H1 (cell line): ENCODE data around the gene LYPD4. TPM values are rescaled to one million over a fixed set of nuclear protein-coding genes. Genes with fewer than 3 reads are reported as not detected.

Source experiments
- CTCF ChIA-PET: fragments of 300-600 bp; sonication (Branson Sonifier 250); formaldehyde crosslinking; loops from one replicate; lab custom pipeline; 2021; ENCODE audit not compliant: partially characterized antibody; lab: Charles Lee
- POLR2A ChIA-PET: fragments of 300-600 bp; sonication (Branson Sonifier 250); formaldehyde crosslinking; loops from one replicate; lab custom pipeline; 2021; ENCODE audit warnings: inconsistent platforms; ENCODE audit not compliant: partially characterized antibody; lab: Charles Lee
- DNase-seq, 2 experiments: peaks; one replicate each; pipeline versions ENCODE4 v3.0.0 to v3.0.0-alpha.2; 2010 to 2022; ENCODE audit warnings: low spot score in 2 of 2, low read depth in 1 of 2, mixed read lengths in 1 of 2
- FAIRE-seq: peaks from 2 replicates; lab custom pipeline; 2011; peaks lifted over from hg19 to GRCh38; lab: Jason Lieb, UNC
- H2AFZ ChIP-seq: 2 replicates; pipeline ENCODE4 v1.8.1; 2012; ENCODE audit warnings: low read length, inconsistent platforms
- H2AK5ac ChIP-seq: 2 replicates; pipeline ENCODE4 v1.6.1; 2013; ENCODE audit warnings: low read depth, low read length
- H2BK120ac ChIP-seq: replicated peaks from 2 replicates; pipeline ENCODE3; 2013; ENCODE audit warnings: low read depth, low read length, inconsistent platforms
- H2BK12ac ChIP-seq: 2 replicates; pipeline ENCODE4 v1.6.1; 2013; ENCODE audit warnings: low read depth, low read length
- H2BK15ac ChIP-seq: 2 replicates; pipeline ENCODE4 v1.6.1; 2013; ENCODE audit warnings: low read length
- H2BK20ac ChIP-seq: 2 replicates; pipeline ENCODE4 v1.6.1; 2013; ENCODE audit warnings: low read length
- H2BK5ac ChIP-seq: 2 replicates; pipeline ENCODE4 v1.6.1; 2013; ENCODE audit warnings: low read depth, low read length
- H3K14ac ChIP-seq: 2 replicates; pipeline ENCODE4 v1.6.1; 2013; ENCODE audit warnings: inconsistent platforms; ENCODE audit not compliant: insufficient read length
- H3K18ac ChIP-seq: 2 replicates; pipeline ENCODE4 v1.6.1; 2013; ENCODE audit warnings: low read length; ENCODE audit errors: extremely low read depth
- H3K23ac ChIP-seq: 2 replicates; pipeline ENCODE4 v1.6.1; 2013; ENCODE audit warnings: inconsistent platforms; ENCODE audit not compliant: insufficient read length
- H3K23me2 ChIP-seq: 2 replicates; pipeline ENCODE4 v1.6.1; 2013; ENCODE audit warnings: low read depth, low read length
- H3K27ac ChIP-seq: 2 replicates; pipeline ENCODE4 v1.6.1; 2011; ENCODE audit warnings: low read depth, low read length, inconsistent platforms
- H3K27me3 ChIP-seq, 4 experiments: replicated peaks in 1 of 4; 1 replicate in 1 of 4; 2 replicates in 3 of 4; pipeline versions ENCODE4 v1.6.1 to v1.8.1; 2011 to 2013; ENCODE audit warnings: low read length in 3 of 4, mild to moderate bottlenecking in 3 of 4, inconsistent platforms in 2 of 4, mixed read lengths in 2 of 4, moderate library complexity in 1 of 4; ENCODE audit not compliant: control insufficient read depth in 3 of 4, insufficient read depth in 3 of 4; ENCODE audit errors: extremely low read depth in 1 of 4
- H3K36me3 ChIP-seq, 4 experiments: 2 replicates each; pipeline versions ENCODE4 v1.6.1 to v1.8.1; 2011 to 2013; ENCODE audit warnings: mild to moderate bottlenecking in 4 of 4, low read length in 3 of 4, moderate library complexity in 2 of 4, control low read depth in 1 of 4, inconsistent platforms in 1 of 4; ENCODE audit not compliant: insufficient read depth in 4 of 4, control insufficient read depth in 2 of 4
- H3K4ac ChIP-seq: replicated peaks from 2 replicates; pipeline ENCODE3; 2013; ENCODE audit warnings: low read length, low read depth, mixed read lengths, inconsistent platforms; ENCODE audit not compliant: insufficient read length
- H3K4me1 ChIP-seq, 4 experiments: replicated peaks in 1 of 4; 1 replicate in 1 of 4; 2 replicates in 3 of 4; pipeline versions ENCODE4 v1.6.1 to v1.8.1; 2011 to 2013; ENCODE audit warnings: low read length in 3 of 4, inconsistent platforms in 2 of 4, mixed read lengths in 1 of 4; ENCODE audit not compliant: insufficient read depth in 4 of 4, control insufficient read depth in 3 of 4
- H3K4me2 ChIP-seq, 2 experiments: 2 replicates each; pipeline versions ENCODE4 v1.6.1 to v1.8.1; 2011 to 2013; ENCODE audit warnings: low read depth in 2 of 2, low read length in 2 of 2, control low read depth in 1 of 2, inconsistent platforms in 1 of 2, mild to moderate bottlenecking in 1 of 2; ENCODE audit not compliant: insufficient read depth in 1 of 2
- H3K4me3 ChIP-seq, 4 experiments: fragments of 200-600, 300-600 bp in 1 of 4; sonication (generic), shearing (Covaris generic), sonication (Bioruptor Twin) in 1 of 4; 2 replicates each; pipeline versions ENCODE4 v1.5.1 to v1.8.1; 2011 to 2016; ENCODE audit warnings: low read length in 4 of 4, low read depth in 3 of 4, control low read depth in 2 of 4, inconsistent platforms in 2 of 4, mild to moderate bottlenecking in 2 of 4, mixed read lengths in 1 of 4, moderate library complexity in 1 of 4; ENCODE audit not compliant: insufficient read depth in 2 of 4; ENCODE audit errors: extremely low read depth in 1 of 4
- H3K56ac ChIP-seq: replicated peaks from 2 replicates; pipeline ENCODE3; 2013; ENCODE audit warnings: low read depth, mild to moderate bottlenecking, mixed read lengths, low read length, inconsistent platforms; ENCODE audit not compliant: insufficient read length
- H3K79me1 ChIP-seq: 2 replicates; pipeline ENCODE4 v1.6.1; 2013; ENCODE audit warnings: low read depth, low read length, control low read depth
- H3K79me2 ChIP-seq, 2 experiments: 2 replicates each; pipeline versions ENCODE4 v1.6.1 to v1.8.1; 2012 to 2013; ENCODE audit warnings: low read length in 2 of 2, mild to moderate bottlenecking in 2 of 2, inconsistent platforms in 1 of 2; ENCODE audit not compliant: insufficient read depth in 2 of 2, control insufficient read depth in 1 of 2
- H3K9ac ChIP-seq, 4 experiments: replicated peaks in 1 of 4; 1 replicate in 1 of 4; 2 replicates in 3 of 4; pipeline versions ENCODE4 v1.6.1 to v1.8.1; 2011 to 2013; ENCODE audit warnings: low read depth in 3 of 4, low read length in 3 of 4, control low read depth in 2 of 4, mild to moderate bottlenecking in 2 of 4, moderate library complexity in 2 of 4, inconsistent platforms in 1 of 4; ENCODE audit errors: extremely low read depth in 1 of 4
- H3K9me3 ChIP-seq, 2 experiments: 2 replicates each; pipeline versions ENCODE4 v1.6.1 to v1.8.1; 2012 to 2013; ENCODE audit warnings: mild to moderate bottlenecking in 2 of 2, moderate library complexity in 2 of 2, control low read depth in 1 of 2, inconsistent platforms in 1 of 2, low read depth in 1 of 2, low read length in 1 of 2, mixed read lengths in 1 of 2; ENCODE audit not compliant: insufficient read depth in 2 of 2
- H4K20me1 ChIP-seq, 2 experiments: replicated peaks in 1 of 2; 2 replicates each; pipeline versions ENCODE3 to v1.8.1; 2011 to 2013; ENCODE audit warnings: inconsistent platforms in 2 of 2, low read length in 2 of 2, mild to moderate bottlenecking in 1 of 2; ENCODE audit not compliant: insufficient read depth in 2 of 2, control insufficient read depth in 1 of 2
- H4K5ac ChIP-seq: 2 replicates; pipeline ENCODE4 v1.6.1; 2013; ENCODE audit warnings: low read length, low read depth, mixed read lengths, inconsistent platforms; ENCODE audit not compliant: insufficient read length
- H4K8ac ChIP-seq: 2 replicates; pipeline ENCODE4 v1.8.0; 2013; ENCODE audit warnings: mild to moderate bottlenecking, moderate library complexity, low read length, inconsistent platforms; ENCODE audit not compliant: insufficient read depth; ENCODE audit errors: extremely low read depth
- H4K91ac ChIP-seq: replicated peaks from 2 replicates; pipeline ENCODE3; 2013; ENCODE audit warnings: low read length, mixed read lengths, inconsistent platforms; ENCODE audit not compliant: insufficient read length
- BCL11A ChIP-seq, 2 experiments: IDR thresholded peaks; one replicate each; pipeline ENCODE4 v1.6.1; 2011; ENCODE audit warnings: low read depth in 2 of 2, low read length in 2 of 2, mild to moderate bottlenecking in 2 of 2
- CHD1 ChIP-seq: IDR thresholded peaks from 2 replicates; pipeline ENCODE4 v1.6.1; 2012; ENCODE audit warnings: low read depth, low read length, improper control_type of control experiment
- CHD2 ChIP-seq: IDR thresholded peaks from 2 replicates; pipeline ENCODE4 v1.6.1; 2012; ENCODE audit warnings: low read length, improper control_type of control experiment
- CTBP2 ChIP-seq: IDR thresholded peaks from 2 replicates; pipeline ENCODE4 v1.7.0; 2011; ENCODE audit warnings: borderline replicate concordance, mild to moderate bottlenecking, moderate library complexity, mixed read lengths, low read length; ENCODE audit not compliant: insufficient read depth, insufficient read length
- FOSL1 ChIP-seq: IDR thresholded peaks from 2 replicates; pipeline ENCODE4 v1.6.1; 2011; ENCODE audit warnings: mild to moderate bottlenecking, low read depth, low read length, moderate library complexity; ENCODE audit not compliant: insufficient read depth
- KDM5A ChIP-seq: fragments of 200-600 bp; IDR thresholded peaks from 2 replicates; pipeline ENCODE4 v1.7.1; 2012; ENCODE audit warnings: mild to moderate bottlenecking, low read length, inconsistent platforms, mixed read lengths
- NRF1 ChIP-seq: IDR thresholded peaks from 2 replicates; pipeline ENCODE4 v1.6.1; 2011; ENCODE audit warnings: mild to moderate bottlenecking, low read depth, low read length, improper control_type of control experiment
- RBBP5 ChIP-seq: IDR thresholded peaks from 2 replicates; pipeline ENCODE4 v1.7.1; 2012; ENCODE audit warnings: low read depth, mild to moderate bottlenecking, inconsistent platforms, low read length, moderate library complexity, borderline replicate concordance
- RFX5 ChIP-seq: IDR thresholded peaks from 2 replicates; pipeline ENCODE4 v1.6.1; 2011; ENCODE audit warnings: low read depth, low read length, improper control_type of control experiment, borderline replicate concordance
- RNF2 ChIP-seq: fragments of 200-900, 300-1000 bp; sonication (generic); IDR thresholded peaks from 2 replicates; pipeline ENCODE4 v1.7.1; 2016; ENCODE audit warnings: borderline replicate concordance, low read depth, mild to moderate bottlenecking, antibody characterized with exemption, low read length; ENCODE audit not compliant: poor library complexity, severe bottlenecking; ENCODE audit errors: missing control alignments
- TBP ChIP-seq: IDR thresholded peaks from 2 replicates; pipeline ENCODE4 v1.6.1; 2011; ENCODE audit warnings: low read depth, low read length, improper control_type of control experiment
- TEAD4 ChIP-seq: IDR thresholded peaks from 2 replicates; pipeline ENCODE4 v1.6.1; 2012; ENCODE audit warnings: low read depth, low read length, inconsistent platforms, mixed read lengths
- ZNF274 ChIP-seq: IDR thresholded peaks from 2 replicates; pipeline ENCODE4 v1.7.0; 2012; ENCODE audit warnings: low read length, borderline replicate concordance; ENCODE audit errors: extremely low read depth
- WGBS, 2 experiments: shearing (Covaris generic) in 1 of 2; methylation state at CpG; one replicate each; pipeline versions ENCODE4 v1.1.6 to v1.1.7; 2013 to 2015; ENCODE audit warnings: low lambda C conversion rate in 2 of 2, mixed read lengths in 2 of 2, inconsistent platforms in 1 of 2, low coverage in 1 of 2, missing lambda C conversion rate in 1 of 2; ENCODE audit not compliant: insufficient replicate concordance in 2 of 2, insufficient coverage in 1 of 2, insufficient read length in 1 of 2; ENCODE audit errors: extremely low coverage in 1 of 2, missing lambda C conversion rate in 1 of 2; 5-methylcytosine and 5-hydroxymethylcytosine counted together
- polyA plus RNA-seq, 7 experiments: library from polyadenylated mRNA; depleted of rRNA in 3 of 7; stranded (reverse) in 5 of 7; unstranded in 2 of 7; fragments of >200 nt in 5 of 7; fragments of 200-250 nt in 2 of 7; gene quantifications; 1 replicate in 5 of 7; 2 replicates in 1 of 7; 4 replicates in 1 of 7; pipeline versions ENCODE4 v1.2.1 to v1.2.3, GENCODE V29; 2011 to 2013; ENCODE audit warnings: missing spikeins in 2 of 7, mixed read lengths in 2 of 7
- total RNA-seq: library from RNA; stranded (reverse); fragmentation: NEBNext Ultra II Directional; extraction: Animal tissue kit (Norgen Biotek cat#: 25700); gene quantifications from 2 replicates; pipeline ENCODE4 v1.2.1, GENCODE V29; 2021
- TF ChIP-seq, protein P1 (sequence below): IDR thresholded peaks from 2 replicates; pipeline ENCODE4 v1.6.1; 2011; ENCODE audit warnings: low read depth, mild to moderate bottlenecking, low read length; ENCODE audit not compliant: insufficient read depth

The LYPD4 gene
- total and polyA plus RNA-seq, 2 of the 8 experiments (the other 6 are each of a cell fraction or from before 2014, with no cell fraction given), result 0.06 TPM; not detected in 1

DNA sequence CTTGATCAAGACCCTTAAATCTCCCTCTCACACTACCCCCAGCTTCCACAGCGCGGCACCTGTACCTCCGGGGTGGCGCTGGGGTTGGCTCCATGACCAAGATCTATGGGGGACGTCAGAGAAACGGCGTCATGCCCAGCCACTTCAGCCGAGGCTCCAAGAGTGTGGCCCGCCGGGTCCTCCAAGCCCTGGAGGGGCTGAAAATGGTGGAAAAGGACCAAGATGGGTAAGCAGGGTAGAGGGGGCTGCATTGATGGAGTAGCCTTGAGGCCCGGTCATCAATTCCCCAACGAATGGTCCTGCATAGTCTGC lies 24.5 kb upstream of the LYPD4 start:
- H3K4ac ChIP-seq, result no peak overlapping the region
- no peak overlapping the region for H3K23ac ChIP-seq
- H2BK20ac ChIP-seq, result no peak overlapping the region
- H2AFZ ChIP-seq, result no peak overlapping the region
- H3K18ac ChIP-seq, result no peak overlapping the region
- H3K36me3 ChIP-seq, result peaks cover 43 to 76% (median 66%) of the 10 kb centered on the region in 4 experiments
- H3K9me3 ChIP-seq, result no peaks in the 10 kb centered on the region
- H3K27ac ChIP-seq, result no peak overlapping the region
- 96% methylated on average over 10 of the region's 12 CpGs; no CpG with 5 or more reads in 1 of the 2 experiments for WGBS, 2 experiments
- H2BK15ac ChIP-seq, result no peak overlapping the region
- H4K8ac ChIP-seq, result no peak overlapping the region
- H3K79me2 ChIP-seq, result peaks cover 0 to 37% of the 10 kb centered on the region in 2 experiments; a peak in 3 of 4 replicates
- no peak overlapping the region for H3K4me2 ChIP-seq
- no peak overlapping the region for H3K4me3 ChIP-seq
- H2AK5ac ChIP-seq, result no peak overlapping the region
- no peaks in the 10 kb centered on the region for H3K27me3 ChIP-seq
- FAIRE-seq (no peak), DNase-seq (no peak)
- CTCF ChIA-PET, result interaction anchor here (0.9 kb wide), 1 partner anchor 69 kb away, joined by 3 read pairs; no protein-coding TSS in a partner anchor
- POLR2A ChIA-PET, result interaction anchor here (0.6 to 13.9 kb wide), 16 partner anchors 11 to 692 kb away, joined by 3 to 298 read pairs (median 6); partner anchors contain the start of genes ARHGEF1, B9D2, RABAC1 and RPS19
- H3K23me2 ChIP-seq, result no peaks in the 10 kb centered on the region
- H3K4me1 ChIP-seq, result peaks cover 0 to 5% (median 2%) of the 10 kb centered on the region in 4 experiments; a peak in 5 of 7 replicates
- H4K91ac ChIP-seq, result no peak overlapping the region
- H2BK120ac ChIP-seq, result no peak overlapping the region
- H3K9ac ChIP-seq, result no peak overlapping the region
- no peak overlapping the region for H3K14ac ChIP-seq
- peaks cover 37 to 47% of the 10 kb centered on the region in 2 experiments for H4K20me1 ChIP-seq
- H2BK12ac ChIP-seq, result no peak overlapping the region
- H4K5ac ChIP-seq, result no peak overlapping the region
- H3K79me1 ChIP-seq, result peaks cover 16% of the 10 kb centered on the region
- H2BK5ac ChIP-seq, result no peak overlapping the region
- H3K56ac ChIP-seq, result no peak overlapping the region
- no peak for TF ChIP-seq RBBP5
- no peak for TF ChIP-seq ZNF274
- TF ChIP-seq CHD2, result no peak
- TF ChIP-seq, protein P1, sequence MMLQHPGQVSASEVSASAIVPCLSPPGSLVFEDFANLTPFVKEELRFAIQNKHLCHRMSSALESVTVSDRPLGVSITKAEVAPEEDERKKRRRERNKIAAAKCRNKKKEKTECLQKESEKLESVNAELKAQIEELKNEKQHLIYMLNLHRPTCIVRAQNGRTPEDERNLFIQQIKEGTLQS, result no peak
- TF ChIP-seq TEAD4, result no peak
- TF ChIP-seq RFX5, result no peak
- no peak for TF ChIP-seq BCL11A (IDR thresholded peaks at IDR 0.05; ENCODE audit: low read depth in 2 of 2, low read length in 2 of 2)
- TF ChIP-seq CHD1, result no peak
- no peak for TF ChIP-seq CTBP2
- no peak for TF ChIP-seq KDM5A
- TF ChIP-seq TBP, result no peak
- no peak for TF ChIP-seq RNF2
- no peak for TF ChIP-seq NRF1
- no peak for TF ChIP-seq FOSL1
